ENCODE data around the gene GINS1.

Gene GINS1

GRCh38 chr20:25368976-25369375, 38.5 kb upstream of the GINS1 start:
- no peak overlapping the region for H3K4me3 ChIP-seq (ENCODE audit: low read depth, low read length)
- TF ChIP-seq CTCF (IDR thresholded peaks at IDR 0.05; ENCODE audit: low read depth, low read length) = no peak

DNA sequence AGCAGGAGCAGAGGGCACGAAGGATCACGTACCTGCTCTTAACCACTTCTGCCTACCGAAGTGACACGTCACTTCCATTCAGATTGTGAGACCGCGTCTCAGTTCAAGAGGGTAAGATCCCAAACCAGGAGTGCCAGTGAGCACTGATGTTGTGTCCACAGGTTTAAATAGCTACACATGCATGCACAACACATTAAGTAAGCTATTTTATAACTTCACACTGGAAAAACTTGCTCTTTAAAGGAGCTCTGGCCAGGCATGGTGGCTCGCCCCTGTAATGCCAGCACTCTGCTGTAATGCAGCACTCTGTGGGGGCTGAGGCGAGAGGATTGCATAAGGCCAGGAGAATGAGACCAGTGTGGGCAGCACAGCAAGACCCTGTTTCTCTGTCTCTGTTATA, 37.9 kb upstream of the GINS1 start:
- no peak overlapping the region for H3K4me3 ChIP-seq (ENCODE audit: low read depth, low read length)
- no peak for TF ChIP-seq CTCF (IDR thresholded peaks at IDR 0.05; ENCODE audit: low read depth, low read length)

- no peak for TF ChIP-seq CTCF (IDR thresholded peaks at IDR 0.05; ENCODE audit: low read depth, low read length)
- no peak overlapping the region for H3K4me3 ChIP-seq (ENCODE audit: low read depth, low read length)
Observed at GRCh38 chr20:25369971-25370370, 37.5 kb upstream of the GINS1 start.

DNA sequence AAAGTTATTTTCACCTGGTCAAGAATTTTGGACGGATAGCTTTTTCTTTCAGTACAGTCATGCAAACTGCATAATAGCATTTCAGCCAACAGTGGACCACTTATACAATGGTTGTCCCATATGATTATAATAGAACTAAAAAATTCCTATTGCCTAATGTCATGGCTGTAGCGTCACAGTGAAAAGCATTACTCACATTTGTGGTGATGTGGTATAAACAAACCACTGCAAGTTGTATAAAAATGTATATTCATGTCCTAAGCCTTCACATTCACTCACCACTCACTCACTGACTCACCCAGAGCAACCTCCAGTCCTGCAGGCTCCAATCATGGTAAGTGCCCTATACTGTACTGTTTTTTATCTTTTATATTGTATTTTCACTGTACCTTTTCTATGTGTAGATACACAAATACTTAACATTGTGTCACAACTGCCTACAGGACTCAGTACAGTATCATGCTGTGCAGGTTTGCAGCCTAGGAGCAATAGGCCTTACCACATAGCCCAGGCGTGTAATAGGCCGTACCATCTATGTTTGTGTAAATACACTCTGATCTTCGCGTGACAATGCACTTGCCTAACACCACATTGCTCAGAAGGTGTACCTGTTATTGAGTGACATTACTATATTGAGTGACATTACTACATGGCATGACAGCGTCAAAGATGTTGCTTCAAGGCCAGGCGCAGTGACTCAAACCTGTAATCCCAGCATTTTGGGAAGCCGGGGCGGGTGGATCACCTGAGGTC, 34.7 kb upstream of the GINS1 start:
- no peak overlapping the region for H3K4me3 ChIP-seq (ENCODE audit: low read depth, low read length)
- no peak for TF ChIP-seq CTCF (IDR thresholded peaks at IDR 0.05; ENCODE audit: low read depth, low read length)

DNA sequence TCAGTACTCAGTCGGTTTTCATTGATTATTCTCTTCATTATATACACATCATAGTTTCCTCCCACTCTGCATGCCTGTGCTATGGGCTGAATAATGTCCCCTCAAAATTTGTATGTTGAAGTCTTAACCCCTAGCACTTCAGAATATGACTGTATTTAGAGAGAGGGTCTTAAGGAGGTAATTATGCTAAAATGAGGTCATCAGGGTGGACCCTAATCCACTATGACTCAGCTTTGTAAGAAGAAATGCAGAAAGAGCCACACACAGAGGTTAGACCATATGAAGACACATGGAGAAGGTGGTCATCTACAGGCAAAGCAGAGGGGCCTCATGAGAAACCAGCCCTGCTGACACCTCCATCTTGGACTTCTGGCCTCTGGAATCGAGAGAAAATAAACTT, 32.6 kb upstream of the GINS1 start:
- TF ChIP-seq CTCF (IDR thresholded peaks at IDR 0.05; ENCODE audit: low read depth, low read length) = no peak
- H3K4me3 ChIP-seq (ENCODE audit: low read depth, low read length) = no peak overlapping the region

DNA sequence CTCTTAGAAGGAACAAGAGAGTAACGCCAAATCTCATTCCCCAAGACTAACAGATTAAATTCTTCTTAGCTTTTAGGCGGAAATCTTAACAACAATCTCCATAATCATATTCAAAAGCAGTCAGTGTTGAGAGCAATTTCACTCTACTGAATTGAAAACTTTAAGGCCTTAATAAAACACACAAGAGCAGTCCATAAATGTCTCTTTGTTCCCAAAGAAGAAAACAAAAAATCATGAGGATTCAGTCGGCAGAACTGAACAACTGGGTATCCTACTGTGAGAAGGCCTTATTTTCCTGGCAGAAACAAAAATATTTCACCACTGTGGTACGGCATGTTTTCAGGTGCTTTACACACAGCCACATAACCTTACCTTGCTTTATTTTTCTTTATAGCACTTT, 31.2 kb upstream of the GINS1 start:
- no peak overlapping the region for H3K4me3 ChIP-seq (ENCODE audit: low read depth, low read length)
- no peak for TF ChIP-seq CTCF (IDR thresholded peaks at IDR 0.05; ENCODE audit: low read depth, low read length)

DNA sequence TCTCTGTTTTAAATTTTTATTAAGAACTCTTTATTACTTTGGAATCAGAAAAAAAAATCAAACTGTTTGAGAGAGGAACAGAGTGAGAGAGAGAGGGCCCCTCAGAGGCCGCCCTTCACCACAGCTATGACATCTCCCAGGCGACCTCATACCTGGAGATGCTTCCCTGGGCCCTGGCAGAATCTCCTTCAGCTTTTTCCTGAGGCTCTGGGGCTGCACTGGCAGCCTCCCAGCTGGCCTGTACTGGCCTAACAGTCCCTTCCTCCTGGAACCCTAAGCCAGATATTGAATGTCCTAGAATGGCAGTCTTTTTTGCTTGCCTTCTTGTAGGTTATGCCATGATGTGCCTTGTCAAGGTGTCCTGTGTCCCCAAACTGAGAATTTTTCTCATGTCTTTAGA, 30.6 kb upstream of the GINS1 start:
- H3K4me3 ChIP-seq (ENCODE audit: low read depth, low read length) = no peak overlapping the region
- TF ChIP-seq CTCF (IDR thresholded peaks at IDR 0.05; ENCODE audit: low read depth, low read length) = no peak
